Measurements from ENCODE around the gene TMEM258. TPM values are rescaled to one million over a fixed set of nuclear protein-coding genes. Genes with fewer than 3 reads are reported as not detected.

TMEM258 gene
- total RNA-seq, 1 experiment from 2014 or later, result 184 TPM

DNA sequence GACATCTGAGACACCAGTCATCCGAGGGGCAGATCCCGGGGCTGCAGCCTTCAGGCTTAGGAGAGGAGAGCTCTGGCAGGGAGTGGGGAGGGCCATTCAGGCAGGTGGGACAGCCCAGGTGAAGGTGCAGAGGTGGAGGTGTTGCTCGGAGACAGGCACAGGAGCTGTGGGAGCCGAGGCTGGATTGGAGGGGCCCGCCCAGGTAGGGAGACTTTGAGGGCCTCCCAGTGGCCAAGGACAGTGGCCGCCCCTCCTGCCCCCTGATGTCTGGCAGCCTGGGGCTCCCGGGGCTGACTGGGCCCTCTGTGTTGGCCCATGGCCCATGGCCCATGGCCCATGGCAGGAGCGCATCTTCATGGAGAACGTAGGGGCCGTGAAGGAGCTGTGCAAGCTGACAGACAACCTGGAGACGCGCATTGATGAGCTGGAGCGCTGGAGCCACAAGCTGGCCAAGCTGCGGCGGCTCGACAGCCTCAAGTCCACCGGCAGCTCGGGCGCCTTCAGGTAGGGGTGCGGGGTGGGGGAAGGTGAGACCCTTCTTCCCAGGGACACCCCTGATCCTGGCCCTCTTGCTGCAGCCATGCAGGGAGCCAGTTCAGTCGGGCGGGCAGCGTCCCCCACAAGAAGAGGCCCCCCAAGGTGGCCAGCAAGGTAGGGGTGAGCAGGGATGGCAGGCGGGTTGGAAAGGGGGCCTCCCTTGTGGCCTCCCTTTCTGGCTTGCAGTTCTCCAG is 13.3 kb downstream of the TMEM258 start:
- CTCF ChIA-PET, result interaction anchor here (0.7 to 1.3 kb wide), 2 partner anchors 19 to 129 kb away, joined by 3 read pairs; no protein-coding TSS in a partner anchor
- no peaks in the 10 kb centered on the region for H3K4me1 Mint-ChIP-seq (ENCODE audit: insufficient read depth, unreplicated experiment)
- POLR2A ChIA-PET, result interaction anchor here (1.7 kb wide), 1 partner anchor 13 kb away, joined by 5 read pairs; the partner anchor contains the start of gene TMEM258
- BruUV-seq (replicated peaks), result no TSS peak
- H3K27ac Mint-ChIP-seq (ENCODE audit: low read depth, unreplicated experiment), result no peak overlapping the region
- H3K9me3 Mint-ChIP-seq (ENCODE audit: unreplicated experiment), result no peaks in the 10 kb centered on the region
- no peaks in the 10 kb centered on the region for H3K27me3 Mint-ChIP-seq (ENCODE audit: insufficient read depth, unreplicated experiment)
- H3K36me3 Mint-ChIP-seq (ENCODE audit: insufficient read depth, unreplicated experiment), result peaks cover 11% of the 10 kb centered on the region
- H3K4me3 Mint-ChIP-seq (ENCODE audit: unreplicated experiment), result no peak overlapping the region
- intact Hi-C loops (cut with micrococcal nuclease), result no loop called here
- DNase-seq (ENCODE audit: unreplicated experiment), result no peak
- TF ChIP-seq, protein P1, sequence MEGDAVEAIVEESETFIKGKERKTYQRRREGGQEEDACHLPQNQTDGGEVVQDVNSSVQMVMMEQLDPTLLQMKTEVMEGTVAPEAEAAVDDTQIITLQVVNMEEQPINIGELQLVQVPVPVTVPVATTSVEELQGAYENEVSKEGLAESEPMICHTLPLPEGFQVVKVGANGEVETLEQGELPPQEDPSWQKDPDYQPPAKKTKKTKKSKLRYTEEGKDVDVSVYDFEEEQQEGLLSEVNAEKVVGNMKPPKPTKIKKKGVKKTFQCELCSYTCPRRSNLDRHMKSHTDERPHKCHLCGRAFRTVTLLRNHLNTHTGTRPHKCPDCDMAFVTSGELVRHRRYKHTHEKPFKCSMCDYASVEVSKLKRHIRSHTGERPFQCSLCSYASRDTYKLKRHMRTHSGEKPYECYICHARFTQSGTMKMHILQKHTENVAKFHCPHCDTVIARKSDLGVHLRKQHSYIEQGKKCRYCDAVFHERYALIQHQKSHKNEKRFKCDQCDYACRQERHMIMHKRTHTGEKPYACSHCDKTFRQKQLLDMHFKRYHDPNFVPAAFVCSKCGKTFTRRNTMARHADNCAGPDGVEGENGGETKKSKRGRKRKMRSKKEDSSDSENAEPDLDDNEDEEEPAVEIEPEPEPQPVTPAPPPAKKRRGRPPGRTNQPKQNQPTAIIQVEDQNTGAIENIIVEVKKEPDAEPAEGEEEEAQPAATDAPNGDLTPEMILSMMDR (IDR thresholded peaks at IDR 0.05; ENCODE audit: unreplicated experiment), result no peak

DNA sequence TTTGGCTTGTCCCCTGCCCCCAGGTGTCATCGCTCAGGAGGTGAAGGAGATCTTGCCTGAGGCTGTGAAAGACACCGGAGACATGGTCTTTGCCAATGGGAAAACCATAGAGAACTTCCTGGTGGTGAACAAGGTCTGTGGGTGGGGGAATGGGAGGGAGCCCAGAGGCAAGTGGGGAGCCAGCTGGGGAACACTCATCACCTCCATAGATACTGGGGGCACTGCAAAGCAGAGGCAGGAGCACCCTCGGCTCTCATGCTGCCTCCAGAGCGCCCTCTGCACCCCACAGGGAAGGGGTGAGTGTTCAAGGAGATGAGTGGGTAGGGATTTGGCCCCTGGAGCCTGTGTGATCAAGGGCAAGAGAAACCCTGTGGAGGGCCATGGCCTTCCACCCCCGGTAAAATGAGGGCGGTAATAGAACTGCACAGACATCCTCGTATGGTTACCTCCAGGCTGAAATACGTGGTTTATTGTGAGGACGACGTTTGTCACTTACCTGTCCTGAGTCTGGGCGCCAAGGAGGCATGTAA is 14.0 kb downstream of the TMEM258 start:
- intact Hi-C loops (cut with micrococcal nuclease), result no loop called here
- Mint-ChIP-seq H3K36me3 (ENCODE audit: insufficient read depth, unreplicated experiment) (peaks cover 11% of the 10 kb centered on the region), H3K27me3 (ENCODE audit: insufficient read depth, unreplicated experiment) (no peaks in the 10 kb centered on the region), H3K4me1 (ENCODE audit: insufficient read depth, unreplicated experiment) (no peaks in the 10 kb centered on the region), H3K27ac (ENCODE audit: low read depth, unreplicated experiment) (no peak overlapping the region), H3K9me3 (ENCODE audit: unreplicated experiment) (no peaks in the 10 kb centered on the region), H3K4me3 (ENCODE audit: unreplicated experiment) (no peak overlapping the region)
- ChIA-PET POLR2A (interaction anchor here (1.7 kb wide), 1 partner anchor 14 kb away, joined by 5 read pairs; the partner anchor contains the start of gene TMEM258), CTCF (interaction anchor here (0.6 to 0.7 kb wide), 2 partner anchors 20 to 92 kb away, joined by 3 read pairs; no protein-coding TSS in a partner anchor)
- TF ChIP-seq, protein P1 (IDR thresholded peaks at IDR 0.05; ENCODE audit: unreplicated experiment), result no peak
- no peak for DNase-seq (ENCODE audit: unreplicated experiment)
- no TSS peak for BruUV-seq (replicated peaks)

DNA sequence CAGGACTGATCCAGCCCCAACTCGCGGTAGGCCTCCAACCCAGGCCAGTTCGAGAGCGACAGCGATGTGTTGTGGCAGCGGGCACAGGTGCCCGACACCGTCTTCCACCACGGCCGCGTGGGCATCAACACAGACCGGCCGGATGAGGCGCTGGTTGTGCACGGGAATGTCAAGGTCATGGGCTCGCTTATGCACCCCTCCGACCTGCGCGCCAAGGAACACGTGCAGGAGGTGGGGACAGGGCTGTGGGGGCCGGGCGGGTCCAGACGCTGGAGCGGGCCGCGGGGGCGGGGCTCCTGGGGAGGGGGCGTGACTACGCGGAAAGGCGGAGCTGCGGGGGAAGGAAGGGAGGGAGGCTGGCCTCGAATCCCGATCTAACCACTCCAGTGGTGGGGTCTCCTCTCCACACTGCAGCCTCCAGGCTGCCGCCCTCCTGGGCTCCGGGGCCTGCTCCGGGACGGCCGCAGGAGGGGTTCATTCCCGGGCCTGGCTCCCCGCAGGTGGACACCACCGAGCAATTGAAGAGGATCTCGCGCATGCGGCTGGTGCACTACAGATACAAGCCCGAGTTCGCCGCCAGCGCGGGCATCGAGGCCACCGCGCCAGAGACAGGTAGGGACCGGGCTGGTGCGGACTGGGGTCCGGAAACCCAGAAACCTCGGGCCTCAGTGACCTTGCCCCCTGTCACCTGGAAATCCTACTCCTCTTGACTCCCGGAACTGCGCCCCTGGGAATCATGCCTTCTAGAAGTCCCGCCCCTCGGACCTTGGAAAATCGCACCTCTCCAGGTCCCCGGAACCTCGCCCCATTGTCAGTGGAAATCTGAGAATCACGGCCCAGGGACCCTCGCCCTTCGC is 14.9 kb downstream of the TMEM258 start:
- DNase-seq (ENCODE audit: unreplicated experiment), result no peak
- BruUV-seq (replicated peaks), result no TSS peak

More for the DNA sequence above, 14.9 kb downstream of the TMEM258 start:
- POLR2A ChIA-PET, result no interaction called here
- no peaks in the 10 kb centered on the region for H3K4me1 Mint-ChIP-seq (ENCODE audit: insufficient read depth, unreplicated experiment)
- no peaks in the 10 kb centered on the region for H3K9me3 Mint-ChIP-seq (ENCODE audit: unreplicated experiment)
- CTCF ChIA-PET, result interaction anchor here (0.7 to 1.0 kb wide), 3 partner anchors 12 to 845 kb away, joined by 3 to 4 read pairs (median 3); no protein-coding TSS in a partner anchor
- H3K27me3 Mint-ChIP-seq (ENCODE audit: insufficient read depth, unreplicated experiment), result no peaks in the 10 kb centered on the region
- H3K36me3 Mint-ChIP-seq (ENCODE audit: insufficient read depth, unreplicated experiment), result peaks cover 11% of the 10 kb centered on the region
- TF ChIP-seq, protein P1 (IDR thresholded peaks at IDR 0.05; ENCODE audit: unreplicated experiment), result no peak
- no peak overlapping the region for H3K27ac Mint-ChIP-seq (ENCODE audit: low read depth, unreplicated experiment)
- no peak overlapping the region for H3K4me3 Mint-ChIP-seq (ENCODE audit: unreplicated experiment)
- intact Hi-C loops (cut with micrococcal nuclease), result no loop called here

All from MCF 10A (cell line).